Neural progenitor cell (in vitro differentiated cells): ENCODE measurements around the gene KIDINS220. TPM values are rescaled to one million over a fixed set of nuclear protein-coding genes. Genes with fewer than 3 reads are reported as not detected.

Source experiments
- DNase-seq: peaks from one replicate; pipeline ENCODE4 v3.0.0-alpha.2; 2016; ENCODE audit warnings: low spot score
- H2AFZ ChIP-seq: fragments of 200-600 bp; sonication (generic); replicated peaks from 2 replicates; pipeline ENCODE4 v1.6.1; 2016; ENCODE audit warnings: antibody characterized with exemption
- H3F3A ChIP-seq: fragments of 200-600 bp; sonication (generic); 2 replicates; pipeline ENCODE4 v1.6.1; 2016; ENCODE audit warnings: antibody characterized with exemption, low read depth
- H3K27ac ChIP-seq: fragments of 200-600 bp; sonication (generic); 2 replicates; pipeline ENCODE4 v1.5.1; 2016; ENCODE audit warnings: mild to moderate bottlenecking
- H3K27me3 ChIP-seq: fragments of 200-600 bp; sonication (generic); 2 replicates; pipeline ENCODE4 v1.6.1; 2016; ENCODE audit warnings: mild to moderate bottlenecking, moderate library complexity
- H3K36me3 ChIP-seq: fragments of 200-600 bp; sonication (generic); 2 replicates; pipeline ENCODE4 v1.5.1; 2016
- H3K4me1 ChIP-seq: fragments of 200-600 bp; sonication (generic); 2 replicates; pipeline ENCODE4 v1.6.1; 2016; ENCODE audit warnings: mixed run types
- H3K4me2 ChIP-seq: fragments of 200-600 bp; sonication (generic); 2 replicates; pipeline ENCODE4 v1.6.1; 2016
- H3K4me3 ChIP-seq: fragments of 200-600 bp; sonication (generic); 2 replicates; pipeline ENCODE4 v1.5.1; 2016
- H3K79me2 ChIP-seq: fragments of 200-600 bp; sonication (generic); 2 replicates; pipeline ENCODE4 v1.6.1; 2016; ENCODE audit warnings: low read depth
- H3K9ac ChIP-seq: fragments of 200-600 bp; sonication (generic); 2 replicates; pipeline ENCODE4 v1.6.1; 2016
- H3K9me3 ChIP-seq: fragments of 200-600 bp; sonication (generic); 2 replicates; pipeline ENCODE4 v1.5.1; 2016; ENCODE audit warnings: low read depth
- H4K20me1 ChIP-seq: fragments of 200-600 bp; sonication (generic); 2 replicates; pipeline ENCODE4 v1.6.1; 2016; ENCODE audit warnings: low read depth
- H3K27ac Mint-ChIP-seq: 3 replicates; pipeline ENCODE4 v1.8.0; 2021; ENCODE audit warnings: mixed read lengths
- H3K27me3 Mint-ChIP-seq: 2 replicates; pipeline ENCODE4 v1.8.0; 2022; ENCODE audit warnings: low read depth, mild to moderate bottlenecking, inconsistent platforms, moderate library complexity, mixed read lengths; ENCODE audit not compliant: insufficient read depth
- H3K36me3 Mint-ChIP-seq: 3 replicates; pipeline ENCODE4 v1.8.0; 2021; ENCODE audit warnings: mixed read lengths
- H3K4me1 Mint-ChIP-seq: 3 replicates; pipeline ENCODE4 v1.8.0; 2021; ENCODE audit warnings: mixed read lengths
- H3K4me3 Mint-ChIP-seq: 3 replicates; pipeline ENCODE4 v1.8.0; 2021; ENCODE audit warnings: mild to moderate bottlenecking, moderate library complexity, mixed read lengths
- H3K9me3 Mint-ChIP-seq: 3 replicates; pipeline ENCODE4 v1.8.0; 2020; ENCODE audit warnings: mixed read lengths
- CTCF ChIP-seq: fragments of 200-600 bp; sonication (generic); IDR thresholded peaks from 2 replicates; pipeline ENCODE4 v1.5.1; 2017; ENCODE audit warnings: antibody characterized with exemption, mild to moderate bottlenecking
- EZH2 ChIP-seq: fragments of 200-600 bp; sonication (generic); IDR thresholded peaks from 2 replicates; pipeline ENCODE4 v1.6.1; 2017; ENCODE audit warnings: antibody characterized with exemption, mild to moderate bottlenecking, moderate library complexity
- EZH2phosphoT487 ChIP-seq: fragments of 200-600 bp; sonication (generic); IDR thresholded peaks from 2 replicates; pipeline ENCODE4 v1.6.1; 2017; ENCODE audit warnings: antibody characterized with exemption
- total RNA-seq: library from RNA; depleted of rRNA; stranded (reverse); fragments of >200 nt; gene quantifications from 2 replicates; pipeline ENCODE4 v1.2.3, GENCODE V29; 2015; ENCODE audit warnings: low replicate concordance

KIDINS220 gene
- total RNA-seq, 1 donor from 2014 or later = 56.1 TPM

- no peak overlapping the region for H3K4me3 ChIP-seq
- no peaks in the 10 kb centered on the region for H3K9me3 Mint-ChIP-seq
- H3K4me1 Mint-ChIP-seq = peaks cover 2% of the 10 kb centered on the region
- peaks cover 13% of the 10 kb centered on the region for H3K36me3 Mint-ChIP-seq
- H3K4me1 ChIP-seq = no peaks in the 10 kb centered on the region
- no peaks in the 10 kb centered on the region for H3K27me3 ChIP-seq
- no peak overlapping the region for H2AFZ ChIP-seq
- no peaks in the 10 kb centered on the region for H3K9me3 ChIP-seq
- no peaks in the 10 kb centered on the region for H3F3A ChIP-seq
- no peak for DNase-seq
- H3K27ac ChIP-seq = no peak overlapping the region
- H3K4me3 Mint-ChIP-seq = no peak overlapping the region
- TF ChIP-seq EZH2 (no peak), EZH2phosphoT487 (no peak), CTCF (no peak)
- no peak overlapping the region for H3K4me2 ChIP-seq
- peaks cover 7% of the 10 kb centered on the region for H3K36me3 ChIP-seq
- no peaks in the 10 kb centered on the region for H4K20me1 ChIP-seq
- H3K79me2 ChIP-seq = no peaks in the 10 kb centered on the region
- H3K27me3 Mint-ChIP-seq = no peaks in the 10 kb centered on the region
- H3K27ac Mint-ChIP-seq = no peak overlapping the region
- H3K9ac ChIP-seq = no peak overlapping the region
Observed at GRCh38 chr2:8802741-8803140, 34.7 kb downstream of the KIDINS220 start.

GRCh38 chr2:8800821-8801220, 36.6 kb downstream of the KIDINS220 start:
- Histone ChIP-seq H3K4me3 (no peak overlapping the region), H3K79me2 (no peaks in the 10 kb centered on the region), H3K27ac (no peak overlapping the region), H3K36me3 (peaks cover 11% of the 10 kb centered on the region), H3K27me3 (no peaks in the 10 kb centered on the region), H3K4me1 (no peaks in the 10 kb centered on the region), H3K9ac (no peak overlapping the region), H3K9me3 (no peaks in the 10 kb centered on the region), H2AFZ (no peak overlapping the region), H3K4me2 (no peak overlapping the region), H3F3A (no peaks in the 10 kb centered on the region), H4K20me1 (no peaks in the 10 kb centered on the region)
- peaks cover 2% of the 10 kb centered on the region for H3K4me1 Mint-ChIP-seq
- no peak overlapping the region for H3K4me3 Mint-ChIP-seq
- H3K27ac Mint-ChIP-seq = no peak overlapping the region
- no peaks in the 10 kb centered on the region for H3K9me3 Mint-ChIP-seq
- TF ChIP-seq CTCF (no peak), EZH2 (no peak), EZH2phosphoT487 (no peak)
- peaks cover 2% of the 10 kb centered on the region for H3K27me3 Mint-ChIP-seq
- DNase-seq = no peak
- peaks cover 19% of the 10 kb centered on the region for H3K36me3 Mint-ChIP-seq

GRCh38 chr2:8800218-8800617, 37.2 kb downstream of the KIDINS220 start:
- no peak overlapping the region for H3K4me3 ChIP-seq
- H2AFZ ChIP-seq = no peak overlapping the region
- H3K9ac ChIP-seq = no peak overlapping the region
- H3K27ac ChIP-seq = no peak overlapping the region
- Mint-ChIP-seq H3K36me3 (peaks cover 18% of the 10 kb centered on the region), H3K4me3 (no peak overlapping the region), H3K4me1 (peaks cover under 1% of the 10 kb centered on the region), H3K27me3 (peaks cover 2% of the 10 kb centered on the region), H3K9me3 (no peaks in the 10 kb centered on the region), H3K27ac (no peak overlapping the region)
- no peaks in the 10 kb centered on the region for H3K79me2 ChIP-seq
- no peaks in the 10 kb centered on the region for H3K4me1 ChIP-seq
- TF ChIP-seq CTCF (no peak), EZH2phosphoT487 (no peak), EZH2 (no peak)
- H3K27me3 ChIP-seq = no peaks in the 10 kb centered on the region
- H3K36me3 ChIP-seq = peaks cover 11% of the 10 kb centered on the region
- H3K9me3 ChIP-seq = no peaks in the 10 kb centered on the region
- H3F3A ChIP-seq = no peaks in the 10 kb centered on the region
- no peak overlapping the region for H3K4me2 ChIP-seq
- H4K20me1 ChIP-seq = no peaks in the 10 kb centered on the region
- no peak for DNase-seq

GRCh38 chr2:8799004-8799403, 38.4 kb downstream of the KIDINS220 start:
- no peak overlapping the region for H3K4me3 Mint-ChIP-seq

More at GRCh38 chr2:8799004-8799403, 38.4 kb downstream of the KIDINS220 start:
- peaks cover 17% of the 10 kb centered on the region for H3K36me3 Mint-ChIP-seq
- Histone ChIP-seq H3K36me3 (peaks cover 11% of the 10 kb centered on the region), H4K20me1 (no peaks in the 10 kb centered on the region), H3K4me2 (no peak overlapping the region), H3K27ac (no peak overlapping the region), H3K9me3 (no peaks in the 10 kb centered on the region), H3F3A (no peaks in the 10 kb centered on the region), H3K9ac (no peak overlapping the region), H2AFZ (no peak overlapping the region), H3K4me1 (no peaks in the 10 kb centered on the region), H3K27me3 (no peaks in the 10 kb centered on the region), H3K79me2 (no peaks in the 10 kb centered on the region), H3K4me3 (no peak overlapping the region)
- H3K27ac Mint-ChIP-seq = no peak overlapping the region
- H3K9me3 Mint-ChIP-seq = no peaks in the 10 kb centered on the region
- no peaks in the 10 kb centered on the region for H3K4me1 Mint-ChIP-seq
- peaks cover 2% of the 10 kb centered on the region for H3K27me3 Mint-ChIP-seq
- no peak for DNase-seq
- no peak for TF ChIP-seq EZH2
- TF ChIP-seq CTCF = no peak
- no peak for TF ChIP-seq EZH2phosphoT487
